Ovary (tissue), 9 donors: ENCODE measurements around the gene NUP188. TPM values are rescaled to one million over a fixed set of nuclear protein-coding genes. Genes with fewer than 3 reads are reported as not detected.

ENCODE experiments used
- DNase-seq, 5 donors: peaks; one replicate each; pipeline ENCODE4 v3.0.0-alpha.2; 2019 to 2020
- H3K27ac ChIP-seq, 2 donors: fragments of 200-600 bp; one replicate each; pipeline versions ENCODE4 v1.5.1 to v1.8.0; 2019 to 2022
- H3K27me3 ChIP-seq: fragments of 200-600 bp; one replicate; pipeline ENCODE4 v1.8.0; 2022
- H3K36me3 ChIP-seq: fragments of 200-600 bp; sonication (generic); one replicate; pipeline ENCODE4 v1.5.1; 2019
- H3K4me1 ChIP-seq: one replicate; pipeline ENCODE4 v1.8.1; 2013; ENCODE audit warnings: mild to moderate bottlenecking, moderate library complexity; ENCODE audit not compliant: insufficient read depth
- H3K4me3 ChIP-seq: fragments of 200-600 bp; sonication (generic); one replicate; pipeline ENCODE4 v1.5.1; 2017
- H3K9me3 ChIP-seq, 2 donors: fragments of 200-600 bp in 1 of 2; sonication (generic) in 1 of 2; one replicate each; pipeline versions ENCODE4 v1.5.1 to v1.8.1; 2013 to 2019; ENCODE audit warnings: mild to moderate bottlenecking in 1 of 2, moderate library complexity in 1 of 2
- EP300 ChIP-seq: sonication (generic); formaldehyde crosslinking; IDR thresholded peaks from one replicate; pipeline ENCODE4 v1.6.1; 2017; ENCODE audit warnings: antibody characterized with exemption
- POLR2A ChIP-seq: fragments of 450-650 bp; IDR thresholded peaks from one replicate; pipeline ENCODE4 v1.6.1; 2017; ENCODE audit warnings: antibody characterized with exemption, mild to moderate bottlenecking, moderate library complexity
- WGBS, 3 donors: extraction: QIAGEN DNeasy Blood & Tissue Kit in 1 of 3; methylation state at CpG; one replicate each; pipeline versions ENCODE4 v1.1.5 to v1.1.7; 2013 to 2017; 5-methylcytosine and 5-hydroxymethylcytosine counted together
- intact Hi-C, 4 donors: fragments of 100-400 bp; cut with DNase I; formaldehyde crosslinking; loops; one replicate each; pipeline versions ENCODE4 v1.11.0 to v1.15.1; 2022 to 2023
- polyA plus RNA-seq, 2 donors: library from polyadenylated mRNA; stranded (reverse); fragments of 200-250 nt in 1 of 2; fragments of 350-450 nt in 1 of 2; fragmentation: Illumina TruSeq in 1 of 2; extraction: RNeasy Lipid Tissue Mini Kit (QIAGEN cat#74804) in 1 of 2; gene quantifications; one replicate each; pipeline ENCODE4 v1.2.3, GENCODE V29; 2013 to 2014
- total RNA-seq, 7 donors: library from RNA; depleted of rRNA in 2 of 7; stranded (reverse); fragments of >200 nt in 2 of 7; fragmentation: NEBNext Ultra II Directional in 3 of 7; extraction: Animal tissue kit (Norgen Biotek cat#: 25700) in 3 of 7; gene quantifications; one replicate each; pipeline versions ENCODE4 v1.1.0 to v1.2.4, GENCODE V29; 2016 to 2023
- TF ChIP-seq, protein P1 (sequence below), 3 donors: fragments of 450-650 bp in 2 of 3; fragments of 200-600 bp in 1 of 3; IDR thresholded peaks; one replicate each; pipeline versions ENCODE4 v1.5.1 to v1.8.0; 2016 to 2022; ENCODE audit warnings: antibody characterized with exemption in 3 of 3, mild to moderate bottlenecking in 1 of 3
- donor health status: DM: no; HTN: no; CAD: no; lungs with moderate emphysema.
- donor health status: DM: no; HTN: no; CAD: no.
- donor health status: Bipolar disorder and iron deficiency.
- donor health status: DM: yes; HTN: yes; CAD: no.
- donor health status: DM: no; HTN: no; CAD: no.
- donor health status: DM: yes; HTN: yes; CAD: no.

The NUP188 gene
- total and polyA plus RNA-seq, 9 donors: 10.6 to 43.8 (median 25.1) TPM

DNA sequence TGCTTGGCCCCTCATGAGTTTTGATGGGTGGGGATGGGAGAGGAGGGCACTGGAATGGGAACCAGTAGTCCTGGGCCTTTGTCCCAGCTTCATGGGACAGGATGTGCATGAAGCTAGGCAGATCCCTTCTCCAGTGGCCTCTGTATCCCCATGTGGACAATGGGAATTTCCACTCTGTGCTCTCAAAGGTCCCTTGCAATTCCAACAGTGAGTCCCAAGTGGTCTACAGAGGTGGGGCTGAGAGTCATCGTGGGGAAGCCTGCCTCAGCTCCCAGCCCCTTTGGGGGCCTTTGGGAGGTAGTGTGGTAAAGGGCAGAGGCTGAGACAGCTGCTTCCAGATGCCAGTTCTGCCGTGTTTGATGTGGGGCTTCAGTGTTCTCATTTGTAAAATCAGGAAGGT, 28.6 kb upstream of the NUP188 start:
- intact Hi-C loops: loop anchor here in 3 of 4 donors (5.0 kb wide), 1 partner anchor 37 kb away; the partner anchor contains the start of genes KYAT1 (in 3 of the 3) and LRRC8A (in 3 of the 3)
- 8 to 23% (median 21%) methylated on average over 2 of the region's 2 CpGs for WGBS, 3 donors
- peak overlapping the region; percentile 1 to 97 for H3K27ac ChIP-seq
- H3K4me1 ChIP-seq: peaks cover 36% of the 10 kb centered on the region
- no peaks in the 10 kb centered on the region for H3K9me3 ChIP-seq
- H3K27me3 ChIP-seq: no peaks in the 10 kb centered on the region
- H3K36me3 ChIP-seq: no peaks in the 10 kb centered on the region
- DNase-seq: no peak
- no peak overlapping the region for H3K4me3 ChIP-seq
- TF ChIP-seq EP300 (no peak), POLR2A (no peak)
- TF ChIP-seq, protein P1, sequence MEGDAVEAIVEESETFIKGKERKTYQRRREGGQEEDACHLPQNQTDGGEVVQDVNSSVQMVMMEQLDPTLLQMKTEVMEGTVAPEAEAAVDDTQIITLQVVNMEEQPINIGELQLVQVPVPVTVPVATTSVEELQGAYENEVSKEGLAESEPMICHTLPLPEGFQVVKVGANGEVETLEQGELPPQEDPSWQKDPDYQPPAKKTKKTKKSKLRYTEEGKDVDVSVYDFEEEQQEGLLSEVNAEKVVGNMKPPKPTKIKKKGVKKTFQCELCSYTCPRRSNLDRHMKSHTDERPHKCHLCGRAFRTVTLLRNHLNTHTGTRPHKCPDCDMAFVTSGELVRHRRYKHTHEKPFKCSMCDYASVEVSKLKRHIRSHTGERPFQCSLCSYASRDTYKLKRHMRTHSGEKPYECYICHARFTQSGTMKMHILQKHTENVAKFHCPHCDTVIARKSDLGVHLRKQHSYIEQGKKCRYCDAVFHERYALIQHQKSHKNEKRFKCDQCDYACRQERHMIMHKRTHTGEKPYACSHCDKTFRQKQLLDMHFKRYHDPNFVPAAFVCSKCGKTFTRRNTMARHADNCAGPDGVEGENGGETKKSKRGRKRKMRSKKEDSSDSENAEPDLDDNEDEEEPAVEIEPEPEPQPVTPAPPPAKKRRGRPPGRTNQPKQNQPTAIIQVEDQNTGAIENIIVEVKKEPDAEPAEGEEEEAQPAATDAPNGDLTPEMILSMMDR (IDR thresholded peaks at IDR 0.05): no peak

DNA sequence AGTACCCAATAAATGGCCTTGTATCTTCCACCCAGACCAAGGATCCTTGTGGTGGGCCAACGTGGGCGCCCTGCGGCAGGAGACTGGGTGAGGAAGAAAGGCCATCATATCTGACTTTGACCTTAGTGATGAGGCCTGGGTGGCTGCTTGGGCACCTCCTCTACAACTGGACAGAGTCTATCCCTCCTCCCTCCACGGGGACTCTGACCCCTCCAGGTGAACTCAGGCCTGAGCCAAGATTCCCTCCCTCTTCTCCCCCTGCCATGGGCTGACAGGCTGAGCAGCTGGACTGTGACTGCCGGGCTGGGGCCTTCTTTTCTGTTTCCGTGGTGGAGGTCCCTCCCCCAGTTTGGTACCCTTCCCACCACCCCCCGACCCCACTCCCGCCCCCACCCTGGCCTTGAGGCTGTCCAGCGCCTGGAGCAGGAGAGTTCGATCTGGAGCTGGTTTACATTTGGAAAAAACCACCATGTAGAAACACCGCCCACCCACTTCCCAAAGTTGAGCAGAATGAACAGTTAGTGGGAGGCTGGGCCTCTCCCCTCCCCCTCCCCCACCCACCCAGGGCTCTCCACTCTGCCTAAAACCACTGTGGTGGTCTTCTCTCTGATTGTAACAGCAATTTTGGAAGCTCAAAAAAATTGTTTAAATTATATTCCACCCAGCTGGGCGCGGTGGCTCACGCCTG, 28.0 kb upstream of the NUP188 start:
- Histone ChIP-seq H3K36me3 (no peaks in the 10 kb centered on the region), H3K4me3 (no peak overlapping the region), H3K27me3 (no peaks in the 10 kb centered on the region), H3K27ac (peak overlapping the region; percentile 1 to 97), H3K4me1 (peaks cover 36% of the 10 kb centered on the region), H3K9me3 (no peaks in the 10 kb centered on the region)
- intact Hi-C loops: loop anchor here in 3 of 4 donors (5.0 to 10.0 kb wide), 2 partner anchors 37 to 185 kb away; partner anchors contain the start of genes KYAT1 (in 3 of the 3) and LRRC8A (in 3 of the 3)
- TF ChIP-seq POLR2A: no peak
- no peak for TF ChIP-seq EP300
- TF ChIP-seq, protein P1 (IDR thresholded peaks at IDR 0.05): no peak
- 22 to 45% (median 39%) methylated on average over 14 of the region's 14 CpGs for WGBS, 3 donors
- DNase-seq: peak in 2 of 5 donors; percentile 47 to 65

DNA sequence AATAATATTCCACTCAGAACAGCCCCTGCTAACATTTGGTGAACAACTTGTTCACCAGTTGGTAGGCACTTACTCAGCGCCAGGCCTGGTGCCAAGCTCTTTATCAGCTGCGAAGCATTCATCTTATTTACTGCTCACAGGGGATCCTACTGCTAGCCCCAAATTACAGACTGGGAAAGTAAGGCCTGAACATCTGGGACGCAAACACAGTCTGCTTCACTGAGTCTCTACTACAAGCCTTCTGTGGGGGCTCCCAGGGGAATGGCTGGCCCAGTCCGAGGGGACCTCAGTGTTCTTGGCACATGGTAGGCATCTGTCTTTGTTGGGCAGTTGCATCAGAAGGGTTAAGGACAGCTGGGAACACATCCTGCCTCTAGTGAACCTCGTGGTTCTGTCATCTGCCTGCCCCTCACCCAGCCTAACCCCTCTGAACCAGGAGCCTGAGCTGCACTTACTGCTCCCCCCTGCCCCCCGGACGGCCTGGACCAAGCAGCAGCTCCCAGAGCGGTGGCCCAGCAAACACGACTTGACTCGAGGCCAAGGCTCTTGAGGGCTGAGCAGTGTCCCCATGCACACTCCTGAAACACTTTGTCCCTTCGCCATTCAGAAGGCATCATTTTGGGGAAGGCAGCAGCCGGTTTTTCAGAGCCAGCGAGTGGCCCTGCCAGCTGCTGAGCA, 27.0 kb upstream of the NUP188 start, which contains the start of gene PHYHD1:
TSS of gene PHYHD1 (plus strand) at position 602 of the 678 bp plus-strand sequence. CDS start 1,342 bp downstream, outside the sequence.
- TF ChIP-seq EP300 (peak; percentile 67), POLR2A (no peak)
- TF ChIP-seq, protein P1 (IDR thresholded peaks at IDR 0.05): no peak
- peak; percentile 59 to 76 (median 64) for DNase-seq

More for the DNA sequence above, 27.0 kb upstream of the NUP188 start, which contains the start of gene PHYHD1:
- intact Hi-C loops: loop anchor here in 1 of 4 donors (10.0 kb wide), 1 partner anchor 186 kb away; no protein-coding TSS in a partner anchor
- no peaks in the 10 kb centered on the region for H3K36me3 ChIP-seq
- peak within 1 kb of the TSS; percentile 71 for H3K4me3 ChIP-seq
- peaks cover 34% of the 10 kb centered on the region for H3K4me1 ChIP-seq
- peak within 1 kb of the TSS; percentile 82 to 97 for H3K27ac ChIP-seq
- no peaks in the 10 kb centered on the region for H3K27me3 ChIP-seq
- no peaks in the 10 kb centered on the region for H3K9me3 ChIP-seq
- WGBS, 3 donors: 28 to 29% (median 28%) methylated on average over 9 to 13 of the region's 13 CpGs
